Measurements from ENCODE around the gene SRC.

The SRC gene

GRCh38 chr20:37421988-37422387 is 76.0 kb downstream of the SRC start:
- DNase-seq (ENCODE audit: low read depth): no peak
- no peak overlapping the region for H3K4me3 ChIP-seq (ENCODE audit: control insufficient read depth, low read depth, low read length)
- TF ChIP-seq CTCF (conservative IDR thresholded peaks at IDR 0.05; ENCODE audit: control insufficient read depth, insufficient read depth, low read depth, low read length): no peak

GRCh38 chr20:37422791-37423286 is 76.9 kb downstream of the SRC start:
- H3K4me3 ChIP-seq (ENCODE audit: control insufficient read depth, low read depth, low read length): no peak overlapping the region
- DNase-seq (ENCODE audit: low read depth): no peak
- no peak for TF ChIP-seq CTCF (conservative IDR thresholded peaks at IDR 0.05; ENCODE audit: control insufficient read depth, insufficient read depth, low read depth, low read length)

GRCh38 chr20:37423545-37423944 is 77.6 kb downstream of the SRC start:
- H3K4me3 ChIP-seq (ENCODE audit: control insufficient read depth, low read depth, low read length): no peak overlapping the region
- no peak for DNase-seq (ENCODE audit: low read depth)
- no peak for TF ChIP-seq CTCF (conservative IDR thresholded peaks at IDR 0.05; ENCODE audit: control insufficient read depth, insufficient read depth, low read depth, low read length)

GRCh38 chr20:37424062-37424851 is 78.3 kb downstream of the SRC start:
- no peak for DNase-seq (ENCODE audit: low read depth)
- H3K4me3 ChIP-seq (ENCODE audit: control insufficient read depth, low read depth, low read length): no peak overlapping the region
- TF ChIP-seq CTCF (conservative IDR thresholded peaks at IDR 0.05; ENCODE audit: control insufficient read depth, insufficient read depth, low read depth, low read length): no peak

- TF ChIP-seq CTCF (conservative IDR thresholded peaks at IDR 0.05; ENCODE audit: control insufficient read depth, insufficient read depth, low read depth, low read length): no peak
- DNase-seq (ENCODE audit: low read depth): no peak
- H3K4me3 ChIP-seq (ENCODE audit: control insufficient read depth, low read depth, low read length): no peak overlapping the region
These were observed 79.2 kb downstream of the SRC start for GRCh38 chr20:37425103-37425625.

GRCh38 chr20:37426106-37426505 is 80.2 kb downstream of the SRC start:
- no peak for DNase-seq (ENCODE audit: low read depth)
- no peak for TF ChIP-seq CTCF (conservative IDR thresholded peaks at IDR 0.05; ENCODE audit: control insufficient read depth, insufficient read depth, low read depth, low read length)
- no peak overlapping the region for H3K4me3 ChIP-seq (ENCODE audit: control insufficient read depth, low read depth, low read length)
